Limb (tissue), 2 donors: ENCODE measurements around the gene GNAI1.
A peak's percentile ranks its signal among the peaks of the same experiment; 100 is the strongest.

Experiments used
- DNase-seq, 2 donors: peaks; one replicate each; pipeline ENCODE4 v3.0.0-alpha.2; 2016; ENCODE audit errors: extremely low spot score in 2 of 2

Gene GNAI1

GRCh38 chr7:80249184-80249583 is 114.6 kb downstream of the GNAI1 start:
- DNase-seq: no peak

DNA sequence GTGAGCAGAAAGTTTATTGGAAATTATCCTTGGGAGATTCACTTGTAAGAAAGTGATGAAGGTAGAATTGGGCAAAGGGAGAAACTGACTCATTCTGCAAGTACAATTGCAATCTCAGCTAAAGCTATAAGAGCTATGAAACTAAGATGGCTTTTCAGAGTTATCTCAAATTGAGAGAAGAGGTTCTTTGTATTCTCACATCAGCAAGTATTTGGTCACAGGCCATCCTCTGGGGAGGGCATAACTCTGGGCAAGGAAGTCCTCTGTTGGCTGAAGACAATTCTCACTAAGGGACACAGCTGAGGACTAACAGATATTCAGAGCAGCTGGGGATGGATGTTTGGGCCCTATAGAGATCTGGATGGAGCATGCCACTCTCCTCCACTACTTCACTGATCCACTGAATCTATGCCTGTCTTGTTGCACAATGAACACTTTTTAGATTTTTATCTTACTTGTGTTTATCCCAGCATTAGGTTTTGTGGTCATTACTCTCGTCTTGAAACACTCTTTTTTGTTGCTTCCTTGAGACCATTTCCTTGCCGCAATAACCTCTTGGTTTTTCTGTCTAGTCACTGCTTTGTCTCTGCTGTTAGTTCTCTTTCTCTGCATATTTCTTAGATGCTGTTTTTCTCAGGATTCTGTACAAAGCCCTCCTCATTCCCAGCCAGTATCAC is 115.1 kb downstream of the GNAI1 start:
- no peak for DNase-seq

DNA sequence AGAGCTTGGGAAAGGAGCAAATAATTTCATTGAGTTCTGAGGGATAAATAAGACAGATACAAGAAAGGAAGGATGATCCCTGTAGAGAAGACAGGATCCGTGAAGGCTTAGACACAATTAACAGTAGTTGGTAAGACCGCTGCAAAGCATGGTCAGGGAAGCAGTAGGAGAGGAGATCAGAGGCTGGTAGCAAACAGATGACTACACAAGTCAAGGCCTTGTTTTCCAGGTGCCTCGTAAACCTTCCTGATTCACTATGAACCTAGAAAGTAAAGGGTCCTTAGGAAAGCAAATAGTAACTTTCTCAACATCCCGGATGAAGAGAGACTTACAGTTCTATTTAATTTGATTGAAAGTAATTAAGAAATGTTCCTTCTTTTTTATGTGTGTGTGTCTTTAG is 118.6 kb downstream of the GNAI1 start:
- no peak for DNase-seq

- no peak for DNase-seq
Measured at GRCh38 chr7:80253653-80254052, 119.0 kb downstream of the GNAI1 start.

DNA sequence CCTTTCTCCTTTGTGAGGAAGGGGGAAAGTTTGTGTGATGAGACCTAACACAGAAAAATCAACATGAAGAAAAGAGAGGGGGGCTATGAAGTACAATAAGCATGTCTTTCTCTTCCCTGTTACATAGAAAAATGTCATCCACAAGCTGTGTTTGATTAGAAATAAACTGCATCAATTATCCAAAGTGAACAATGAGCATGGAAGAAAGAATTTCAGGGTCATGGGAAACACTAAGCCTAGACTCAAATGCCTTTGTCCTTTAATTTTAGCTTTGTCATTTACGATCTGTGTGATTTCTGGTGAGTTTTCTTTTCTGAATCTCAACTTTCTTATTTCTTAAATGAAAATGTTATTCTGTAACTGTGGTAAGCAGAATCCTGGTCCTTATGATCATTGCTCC is 121.0 kb downstream of the GNAI1 start:
- no peak for DNase-seq

DNA sequence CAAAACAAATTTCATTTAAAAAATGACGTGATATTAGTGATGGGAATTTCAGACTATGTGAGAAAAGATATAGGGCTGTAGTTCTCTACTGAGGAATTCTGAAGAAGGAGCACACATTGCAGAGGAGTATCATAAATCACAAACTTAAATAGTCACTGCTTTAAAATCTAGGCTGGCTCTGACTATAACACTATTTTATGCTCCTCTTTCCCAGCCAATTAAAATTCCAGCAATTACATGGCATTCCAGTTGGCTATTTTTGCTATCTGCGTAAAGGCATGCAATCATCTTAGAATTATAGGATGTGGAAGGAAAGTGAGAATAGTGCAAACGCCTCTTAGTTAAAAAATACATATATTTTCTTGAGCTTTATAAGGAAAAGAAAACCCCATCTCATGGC is 123.1 kb downstream of the GNAI1 start:
- DNase-seq: no peak

DNA sequence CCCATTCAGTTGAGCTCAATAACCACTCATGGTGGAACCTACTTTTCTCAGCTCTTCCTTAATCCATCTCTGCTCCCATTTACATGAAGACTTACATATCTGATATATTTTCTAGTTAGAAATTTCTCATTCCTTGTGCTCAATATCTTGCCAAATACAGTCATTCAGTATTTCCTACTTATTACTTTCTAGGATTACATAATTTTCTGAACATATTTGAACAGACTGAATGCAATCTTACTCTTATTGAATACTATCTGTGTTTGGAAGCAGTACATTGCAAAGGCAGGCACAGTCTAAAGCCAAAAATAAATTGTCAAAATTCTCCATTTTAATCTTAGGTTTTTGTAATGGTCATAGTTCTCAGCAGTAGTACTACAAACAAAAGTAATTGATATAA is 126.0 kb downstream of the GNAI1 start:
- no peak for DNase-seq

DNA sequence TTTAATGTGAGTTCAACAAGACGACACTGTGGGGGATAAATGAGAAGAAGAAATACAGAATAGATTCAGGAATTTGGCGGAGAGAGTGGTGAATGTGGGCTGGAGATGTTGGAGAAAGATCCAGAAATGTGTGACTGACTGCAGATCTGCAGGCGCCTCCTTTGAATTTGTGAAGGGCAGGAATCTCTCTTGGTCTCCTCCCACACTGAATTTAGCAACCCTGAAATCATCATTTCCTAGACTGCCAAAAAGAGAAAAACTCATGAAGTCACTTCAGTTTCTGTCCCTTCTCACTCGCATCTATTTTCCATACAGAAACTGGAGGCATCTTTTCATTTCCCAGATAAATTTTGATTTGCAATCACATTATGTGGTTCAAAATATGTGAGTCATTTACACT is 128.7 kb downstream of the GNAI1 start:
- no peak for DNase-seq

- DNase-seq: no peak
Measured at GRCh38 chr7:80263821-80264220, 129.2 kb downstream of the GNAI1 start.

- DNase-seq: no peak
Measured at GRCh38 chr7:80264769-80265495, 130.3 kb downstream of the GNAI1 start.

GRCh38 chr7:80272560-80273239 is 138.1 kb downstream of the GNAI1 start:
- no peak for DNase-seq

DNA sequence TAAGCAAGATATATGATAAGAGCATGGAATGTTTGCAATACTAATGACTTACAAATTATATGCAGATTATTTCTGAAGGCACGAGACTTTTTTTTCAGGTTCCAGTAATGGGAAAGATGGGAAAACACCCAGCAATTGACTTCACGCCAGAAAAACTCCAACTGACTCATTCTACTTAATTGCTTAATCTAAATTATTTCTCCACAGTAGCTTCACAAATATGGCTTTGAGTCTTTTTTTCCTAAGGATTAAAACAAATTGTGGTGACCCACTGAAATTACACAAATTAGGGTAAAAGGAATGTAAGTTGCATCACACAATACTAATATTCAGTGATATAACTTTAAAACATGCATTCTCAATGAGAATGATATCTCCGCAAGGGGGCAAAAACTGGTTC is 138.7 kb downstream of the GNAI1 start:
- no peak for DNase-seq

DNA sequence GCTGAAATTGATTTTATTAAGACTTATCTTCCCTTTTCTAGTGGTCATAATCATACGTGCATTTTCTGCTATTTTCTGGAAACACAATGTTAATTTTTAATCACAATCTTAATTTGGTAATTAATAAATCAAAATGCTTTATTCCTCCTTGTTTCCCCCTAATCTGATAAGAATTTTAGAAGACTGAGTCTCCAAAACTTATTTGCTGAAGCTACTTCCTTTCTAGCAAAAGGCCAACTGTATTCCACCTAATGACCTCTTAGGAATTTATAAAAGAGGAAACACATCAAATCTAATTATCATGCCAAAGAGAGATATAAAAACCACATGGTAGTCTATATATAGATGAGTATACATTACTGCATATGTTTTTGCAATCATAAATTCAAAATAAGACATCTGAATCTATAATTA is 140.6 kb downstream of the GNAI1 start:
- peak in 1 of 2 donors; percentile 43 for DNase-seq
